HFFc6 (cell line): ENCODE data around the gene JAKMIP1. TPM values are rescaled to one million over a fixed set of nuclear protein-coding genes. Genes with fewer than 3 reads are reported as not detected.
"Not testable (repeated sequence)": the region's sequence is repeated elsewhere in the genome, so short reads cannot be mapped to it uniquely, and the experiment has no call there.

Source experiments
- DNase-seq: peaks from one replicate; pipeline ENCODE4 v3.0.0-alpha.2; 2018
- H3K27ac Mint-ChIP-seq: 2 replicates; pipeline ENCODE4 v1.8.0; 2020; ENCODE audit warnings: mild to moderate bottlenecking, mixed read lengths
- H3K27me3 Mint-ChIP-seq: 2 replicates; pipeline ENCODE4 v1.8.0; 2021; ENCODE audit warnings: mild to moderate bottlenecking, moderate library complexity, mixed read lengths; ENCODE audit not compliant: insufficient read depth
- H3K36me3 Mint-ChIP-seq: 2 replicates; pipeline ENCODE4 v1.8.0; 2021; ENCODE audit warnings: low read depth, mixed read lengths
- H3K4me1 Mint-ChIP-seq: 2 replicates; pipeline ENCODE4 v1.8.0; 2020; ENCODE audit warnings: low read depth, mixed read lengths
- H3K4me3 Mint-ChIP-seq: 2 replicates; pipeline ENCODE4 v1.8.0; 2020; ENCODE audit warnings: mild to moderate bottlenecking, moderate library complexity, mixed read lengths
- H3K9me3 Mint-ChIP-seq: 2 replicates; pipeline ENCODE4 v1.8.0; 2020; ENCODE audit warnings: mild to moderate bottlenecking, mixed read lengths
- CTCF ChIP-seq: fragments of 200-600 bp; sonication (generic); IDR thresholded peaks from 2 replicates; pipeline ENCODE4 v1.5.0; 2021; ENCODE audit warnings: antibody characterized with exemption, mild to moderate bottlenecking
- total RNA-seq, 6 experiments: library from RNA; stranded (reverse); fragmentation: NEBNext Ultra II Directional; extraction: Animal tissue kit (Norgen Biotek cat#: 25700); gene quantifications; 2 replicates in 1 of 6; 3 replicates in 5 of 6; pipeline ENCODE4 v1.2.3, GENCODE V29; 2021

JAKMIP1 gene
- total RNA-seq, 6 experiments from 2014 or later = not detected

- H3K27ac Mint-ChIP-seq = no peak overlapping the region
- no peaks in the 10 kb centered on the region; the same call in none of the 2 replicates for H3K27me3 Mint-ChIP-seq
- H3K4me1 Mint-ChIP-seq = no peaks in the 10 kb centered on the region
- TF ChIP-seq CTCF = no peak
- no peak for DNase-seq
- peaks cover 7% of the 10 kb centered on the region; the same call in 1 of the 2 replicates for H3K9me3 Mint-ChIP-seq
- H3K36me3 Mint-ChIP-seq = no peaks in the 10 kb centered on the region
- H3K4me3 Mint-ChIP-seq = no peak overlapping the region
These were observed 204.3 kb downstream of the JAKMIP1 start for GRCh38 chr4:5995901-5996623.

GRCh38 chr4:5993876-5994811 lies 206.2 kb downstream of the JAKMIP1 start:
- peaks cover 15% of the 10 kb centered on the region; the same call in 1 of the 2 replicates for H3K9me3 Mint-ChIP-seq
- no peaks in the 10 kb centered on the region for H3K36me3 Mint-ChIP-seq
- no peak overlapping the region for H3K27ac Mint-ChIP-seq
- H3K4me3 Mint-ChIP-seq = no peak overlapping the region
- DNase-seq = no peak
- H3K27me3 Mint-ChIP-seq = peaks cover 4% of the 10 kb centered on the region
- TF ChIP-seq CTCF = no peak
- H3K4me1 Mint-ChIP-seq = no peaks in the 10 kb centered on the region

- H3K4me3 Mint-ChIP-seq, H3K36me3 Mint-ChIP-seq, H3K27ac Mint-ChIP-seq, DNase-seq, H3K4me1 Mint-ChIP-seq, H3K27me3 Mint-ChIP-seq: not testable (repeated sequence)
- H3K9me3 Mint-ChIP-seq = peaks cover 15% of the 10 kb centered on the region; the same call in 1 of the 2 replicates
These were observed 207.0 kb downstream of the JAKMIP1 start for GRCh38 chr4:5993346-5993745.

GRCh38 chr4:5992828-5993321 lies 207.5 kb downstream of the JAKMIP1 start:
- no peak for DNase-seq
- no peak overlapping the region for H3K4me3 Mint-ChIP-seq
- no peaks in the 10 kb centered on the region for H3K4me1 Mint-ChIP-seq
- no peak for TF ChIP-seq CTCF
- no peak overlapping the region for H3K27ac Mint-ChIP-seq
- peaks cover 15% of the 10 kb centered on the region; the same call in 1 of the 2 replicates for H3K9me3 Mint-ChIP-seq
- H3K36me3 Mint-ChIP-seq = no peaks in the 10 kb centered on the region
- H3K27me3 Mint-ChIP-seq = peaks cover 4% of the 10 kb centered on the region

- no peak overlapping the region for H3K4me3 Mint-ChIP-seq
- H3K36me3 Mint-ChIP-seq = no peaks in the 10 kb centered on the region
- no peaks in the 10 kb centered on the region for H3K4me1 Mint-ChIP-seq
- no peak for DNase-seq
- peaks cover 19% of the 10 kb centered on the region; the same call in 1 of the 2 replicates for H3K9me3 Mint-ChIP-seq
- no peak for TF ChIP-seq CTCF
- peaks cover 4% of the 10 kb centered on the region for H3K27me3 Mint-ChIP-seq
- H3K27ac Mint-ChIP-seq = no peak overlapping the region
These were observed 208.1 kb downstream of the JAKMIP1 start for GRCh38 chr4:5992171-5992827.
